Keratinocyte (primary cell): Measurements from ENCODE around the gene CARMIL1.

Experiments
- CTCF ChIP-seq, 3 experiments: IDR thresholded peaks in 1 of 3; conservative IDR thresholded peaks in 1 of 3; optimal IDR thresholded peaks in 1 of 3; 2 replicates in 2 of 3; 3 replicates in 1 of 3; pipeline versions ENCODE3 to v1.5.1; 2011; ENCODE audit warnings: low read length in 3 of 3, mild to moderate bottlenecking in 3 of 3, moderate library complexity in 2 of 3, control low read depth in 1 of 3, inconsistent platforms in 1 of 3; ENCODE audit not compliant: insufficient read depth in 2 of 3; ENCODE audit errors: extremely low read depth in 1 of 3
- EZH2 ChIP-seq: IDR thresholded peaks from one replicate; pipeline ENCODE4 v1.6.1; 2012; ENCODE audit warnings: inconsistent platforms, mild to moderate bottlenecking, low read length, moderate library complexity

GRCh38 chr6:25371037-25371347 is 91.8 kb downstream of the CARMIL1 start:
- TF ChIP-seq CTCF (optimal IDR thresholded peaks at IDR 0.05 in 1 of 3, IDR thresholded peaks at IDR 0.05 in 1 of 3, conservative IDR thresholded peaks at IDR 0.05 in 1 of 3; ENCODE audit: extremely low read depth in 1 of 3, insufficient read depth in 2 of 3, low read length in 3 of 3): no peak
- no peak for TF ChIP-seq EZH2
